ENCODE measurements around the gene ZC3H15.

GRCh38 chr2:186543561-186544131, 57.6 kb downstream of the ZC3H15 start:
- TF ChIP-seq EZH2 (IDR thresholded peaks at IDR 0.05; ENCODE audit: low read length) = no peak
- TF ChIP-seq CTCF (optimal IDR thresholded peaks at IDR 0.05 in 1 of 3, IDR thresholded peaks at IDR 0.05 in 1 of 3, conservative IDR thresholded peaks at IDR 0.05 in 1 of 3; ENCODE audit: extremely low read depth in 1 of 3, insufficient read depth in 2 of 3, low read length in 3 of 3) = no peak

All from keratinocyte (primary cell).